ENCODE results near the gene SLC35G3.
"Not testable (repeated sequence)": the region's sequence is repeated elsewhere in the genome, so short reads cannot be mapped to it uniquely, and the experiment has no call there.

SLC35G3 gene

GRCh38 chr17:35189291-35189690, 4.9 kb downstream of the SLC35G3 start:
- Mint-ChIP-seq H3K36me3 (ENCODE audit: low read depth) (no peaks in the 10 kb centered on the region), H3K4me1 (ENCODE audit: low read depth) (peaks cover 32% of the 10 kb centered on the region), H3K4me3 (no peak overlapping the region), H3K9me3 (peaks cover 8% of the 10 kb centered on the region), H3K27ac (no peak overlapping the region), H3K27me3 (peaks cover 29% of the 10 kb centered on the region)
- intact Hi-C loops (cut with micrococcal nuclease): loop anchor here (5.0 kb wide), 1 partner anchor 53 kb away; the partner anchor contains the start of gene SLFN5

- H3K36me3 Mint-ChIP-seq (ENCODE audit: low read depth): no peaks in the 10 kb centered on the region
- H3K4me1 Mint-ChIP-seq (ENCODE audit: low read depth): peaks cover 32% of the 10 kb centered on the region
- no peak overlapping the region for H3K27ac Mint-ChIP-seq
- peaks cover 32% of the 10 kb centered on the region for H3K27me3 Mint-ChIP-seq
- intact Hi-C loops (cut with micrococcal nuclease): loop anchor here (5.0 kb wide), 1 partner anchor 54 kb away; the partner anchor contains the start of gene SLFN5
- no peak overlapping the region for H3K4me3 Mint-ChIP-seq
- H3K9me3 Mint-ChIP-seq: peaks cover 8% of the 10 kb centered on the region
Observed at GRCh38 chr17:35188111-35188510, 6.1 kb downstream of the SLC35G3 start.

DNA sequence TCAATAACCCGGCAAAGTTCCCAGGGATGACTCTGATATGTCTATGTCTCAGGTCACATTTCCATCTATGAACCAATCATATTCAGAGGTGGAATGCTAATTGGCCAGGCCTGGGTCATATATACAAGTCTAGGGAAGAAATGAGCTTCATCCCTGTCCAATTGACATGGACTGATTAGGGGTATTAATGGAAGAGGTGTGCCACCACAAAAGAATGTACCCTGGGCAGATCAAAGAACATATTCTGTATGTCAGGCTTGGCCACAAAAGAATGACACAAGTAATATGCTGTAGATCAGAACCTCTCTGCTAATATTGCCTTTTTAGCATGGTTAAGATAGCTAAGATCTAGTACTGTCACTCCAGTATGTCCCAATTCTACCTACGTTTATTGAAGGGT, 6.7 kb downstream of the SLC35G3 start:
- H3K36me3 Mint-ChIP-seq (ENCODE audit: low read depth): no peaks in the 10 kb centered on the region
- intact Hi-C loops (cut with micrococcal nuclease): loop anchor here (5.0 kb wide), 1 partner anchor 55 kb away; the partner anchor contains the start of gene SLFN5
- peaks cover 32% of the 10 kb centered on the region for H3K4me1 Mint-ChIP-seq (ENCODE audit: low read depth)
- no peak overlapping the region for H3K27ac Mint-ChIP-seq
- peaks cover 33% of the 10 kb centered on the region for H3K27me3 Mint-ChIP-seq
- no peak overlapping the region for H3K4me3 Mint-ChIP-seq
- H3K9me3 Mint-ChIP-seq: peaks cover 8% of the 10 kb centered on the region

DNA sequence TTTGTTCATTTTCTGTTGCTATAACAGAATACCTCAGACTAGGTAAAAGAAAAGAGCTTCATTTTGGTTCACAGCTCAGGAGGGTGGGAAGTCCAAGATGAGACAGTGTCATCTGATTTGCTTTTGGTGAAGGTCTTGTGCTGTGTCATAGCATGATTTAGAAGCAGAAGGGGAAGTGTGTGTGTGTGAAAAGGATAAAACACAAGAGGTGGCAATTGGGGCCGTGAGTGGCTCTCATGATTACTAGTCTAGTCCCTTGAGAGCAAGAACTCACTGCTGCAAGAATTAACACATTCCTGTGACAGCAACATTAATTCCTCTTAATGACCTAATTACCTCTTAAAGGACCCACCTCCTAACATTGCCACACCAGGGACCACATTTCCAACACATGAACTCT, 8.3 kb downstream of the SLC35G3 start:
- H3K4me3 Mint-ChIP-seq: no peak overlapping the region
- H3K9me3 Mint-ChIP-seq: peaks cover 8% of the 10 kb centered on the region
- peaks cover 29% of the 10 kb centered on the region for H3K27me3 Mint-ChIP-seq
- H3K4me1 Mint-ChIP-seq (ENCODE audit: low read depth): peaks cover 32% of the 10 kb centered on the region
- H3K27ac Mint-ChIP-seq: no peak overlapping the region
- intact Hi-C loops (cut with micrococcal nuclease): loop anchor here (5.0 kb wide), 1 partner anchor 56 kb away; the partner anchor contains the start of gene SLFN5
- H3K36me3 Mint-ChIP-seq (ENCODE audit: low read depth): no peaks in the 10 kb centered on the region

GRCh38 chr17:35184274-35184673, 9.9 kb downstream of the SLC35G3 start:
- Mint-ChIP-seq H3K9me3 (peaks cover 8% of the 10 kb centered on the region), H3K4me1 (ENCODE audit: low read depth) (peaks cover 32% of the 10 kb centered on the region), H3K27ac (no peak overlapping the region), H3K27me3 (peaks cover 27% of the 10 kb centered on the region), H3K4me3 (no peak overlapping the region), H3K36me3 (ENCODE audit: low read depth) (no peaks in the 10 kb centered on the region)
- intact Hi-C loops (cut with micrococcal nuclease): no loop called here

DNA sequence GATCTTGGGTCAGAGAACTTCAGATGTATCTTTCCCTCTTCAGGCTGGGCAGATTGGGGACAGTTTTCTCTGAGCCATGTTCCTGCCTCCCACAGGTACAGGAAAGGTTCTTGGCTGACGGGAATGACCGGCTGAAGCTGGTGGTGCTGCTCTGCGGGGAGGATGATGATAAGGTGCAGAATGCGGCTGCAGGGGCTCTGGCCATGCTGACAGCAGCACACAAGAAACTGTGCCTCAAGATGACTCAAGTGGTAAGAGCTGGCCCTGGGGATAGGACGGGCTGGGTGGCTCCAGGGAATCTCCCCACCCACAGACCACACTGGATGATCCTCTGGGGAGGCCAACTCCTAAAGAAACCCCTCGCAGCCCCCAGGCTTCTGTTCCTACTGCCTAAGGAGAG, 10.9 kb downstream of the SLC35G3 start:
- peaks cover 27% of the 10 kb centered on the region for H3K27me3 Mint-ChIP-seq
- intact Hi-C loops (cut with micrococcal nuclease): no loop called here
- no peak overlapping the region for H3K4me3 Mint-ChIP-seq
- no peaks in the 10 kb centered on the region for H3K36me3 Mint-ChIP-seq (ENCODE audit: low read depth)
- peaks cover 28% of the 10 kb centered on the region for H3K4me1 Mint-ChIP-seq (ENCODE audit: low read depth)
- peaks cover 8% of the 10 kb centered on the region for H3K9me3 Mint-ChIP-seq
- no peak overlapping the region for H3K27ac Mint-ChIP-seq

GRCh38 chr17:35179379-35179778, 14.8 kb downstream of the SLC35G3 start:
- not testable (repeated sequence) for H3K27ac Mint-ChIP-seq, H3K9me3 Mint-ChIP-seq

DNA sequence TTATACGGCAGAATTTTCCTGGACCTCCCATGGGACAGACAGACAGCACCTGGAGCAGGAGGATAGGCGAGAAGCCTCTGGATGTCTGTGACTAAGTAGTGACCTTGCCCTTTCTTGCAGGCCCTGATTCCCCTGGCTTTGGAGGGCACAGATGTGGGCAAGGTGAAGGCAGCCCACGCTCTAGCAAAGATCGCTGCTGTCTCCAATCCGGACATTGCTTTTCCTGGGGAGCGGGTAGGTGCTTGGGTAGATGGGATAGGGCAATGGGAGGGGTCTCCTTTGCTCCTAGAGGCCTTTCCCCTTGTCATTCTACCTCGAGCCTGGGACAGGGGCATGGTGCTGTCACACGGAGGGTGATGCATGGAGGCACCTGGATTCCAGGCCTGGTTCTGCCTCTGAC, 17.3 kb downstream of the SLC35G3 start:
- intact Hi-C loops (cut with micrococcal nuclease): no loop called here
- Mint-ChIP-seq H3K36me3 (ENCODE audit: low read depth) (no peaks in the 10 kb centered on the region), H3K4me3 (no peak overlapping the region), H3K9me3 (no peaks in the 10 kb centered on the region), H3K27me3 (peaks cover 17% of the 10 kb centered on the region), H3K27ac (no peak overlapping the region), H3K4me1 (ENCODE audit: low read depth) (no peaks in the 10 kb centered on the region)

More at GRCh38 chr17:35179379-35179778, 14.8 kb downstream of the SLC35G3 start:
- peaks cover 32% of the 10 kb centered on the region for H3K27me3 Mint-ChIP-seq
- H3K4me1 Mint-ChIP-seq (ENCODE audit: low read depth); H3K36me3 Mint-ChIP-seq (ENCODE audit: low read depth); intact Hi-C loops (cut with micrococcal nuclease); H3K4me3 Mint-ChIP-seq: not testable (repeated sequence)

DNA sequence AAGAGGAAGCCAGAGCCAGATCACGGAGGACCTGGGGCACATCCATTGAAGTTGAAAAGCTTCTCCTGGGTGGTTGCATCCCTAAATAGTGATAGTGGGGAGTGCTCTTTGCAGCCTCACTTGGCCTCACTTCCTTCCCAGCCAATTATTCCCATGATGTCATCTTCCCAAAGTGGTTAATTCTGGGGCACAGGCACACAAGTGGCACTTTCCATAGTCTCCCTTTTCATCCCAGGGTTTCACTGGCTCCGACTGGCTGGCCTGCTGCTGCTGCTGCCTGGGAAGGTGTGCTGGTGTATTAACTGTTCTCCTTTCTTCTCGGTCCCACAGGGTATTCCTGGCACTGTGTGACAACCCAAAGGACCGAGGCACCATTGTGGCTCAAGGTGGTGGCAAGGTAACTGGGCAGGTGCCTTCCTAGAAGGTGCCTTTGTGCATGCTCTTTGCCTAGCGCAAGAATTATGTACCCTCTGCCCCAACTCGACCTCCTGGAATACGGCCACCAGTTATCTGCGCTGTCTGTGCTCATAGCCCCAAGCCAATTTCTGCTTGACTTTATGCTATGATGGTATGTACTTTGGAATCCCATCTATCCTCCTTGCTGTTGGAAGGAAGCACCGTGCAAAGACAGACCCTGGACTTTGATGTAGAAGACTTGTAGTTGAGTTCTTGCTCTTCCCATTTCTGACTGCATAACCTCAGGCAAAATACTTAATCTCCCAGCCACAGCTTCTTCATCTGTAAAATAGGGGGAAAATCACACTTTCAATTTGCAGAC, 18.4 kb downstream of the SLC35G3 start:
- Mint-ChIP-seq H3K4me1 (ENCODE audit: low read depth) (no peaks in the 10 kb centered on the region), H3K27me3 (peaks cover 15% of the 10 kb centered on the region), H3K27ac (no peak overlapping the region), H3K36me3 (ENCODE audit: low read depth) (no peaks in the 10 kb centered on the region), H3K9me3 (no peaks in the 10 kb centered on the region), H3K4me3 (no peak overlapping the region)
- intact Hi-C loops (cut with micrococcal nuclease): no loop called here

DNA sequence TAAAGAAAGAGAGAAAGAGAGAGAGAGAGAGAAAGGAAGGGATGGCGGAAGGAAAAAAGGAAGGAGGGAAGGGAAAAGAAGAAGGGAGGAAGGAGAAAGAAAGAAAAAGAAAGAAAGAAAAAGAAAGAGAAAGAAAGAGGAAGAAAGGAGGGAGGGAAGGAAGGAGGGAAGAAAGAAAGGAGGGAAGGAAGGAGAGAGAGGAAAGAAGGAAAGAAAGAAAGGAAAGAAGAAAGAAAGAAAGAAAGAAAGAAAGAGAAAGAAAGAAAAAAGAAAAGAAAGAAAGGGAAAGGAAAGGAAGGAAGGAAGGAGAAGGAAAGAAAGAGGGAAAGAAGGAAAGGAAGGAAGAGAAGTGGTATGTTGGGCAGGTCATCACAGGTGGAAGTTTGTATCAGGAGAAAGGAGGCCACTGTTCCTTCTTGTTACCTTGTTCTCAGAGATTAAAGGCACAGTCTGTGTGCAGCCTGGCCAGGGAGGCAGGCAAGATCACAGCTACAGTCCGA, 19.3 kb downstream of the SLC35G3 start:
- intact Hi-C loops (cut with micrococcal nuclease): no loop called here
- Mint-ChIP-seq H3K4me3 (no peak overlapping the region), H3K36me3 (ENCODE audit: low read depth) (no peaks in the 10 kb centered on the region), H3K4me1 (ENCODE audit: low read depth) (no peaks in the 10 kb centered on the region), H3K27me3 (peaks cover 15% of the 10 kb centered on the region), H3K27ac (no peak overlapping the region), H3K9me3 (no peaks in the 10 kb centered on the region)

- not testable (repeated sequence) for H3K27ac Mint-ChIP-seq; H3K4me3 Mint-ChIP-seq; H3K9me3 Mint-ChIP-seq; H3K36me3 Mint-ChIP-seq (ENCODE audit: low read depth); H3K4me1 Mint-ChIP-seq (ENCODE audit: low read depth)
- peaks cover 16% of the 10 kb centered on the region for H3K27me3 Mint-ChIP-seq
- intact Hi-C loops (cut with micrococcal nuclease): loop anchor here (2.0 kb wide), 1 partner anchor 360 kb away; no protein-coding TSS in a partner anchor
Observed at GRCh38 chr17:35172321-35172720, 21.9 kb downstream of the SLC35G3 start.

DNA sequence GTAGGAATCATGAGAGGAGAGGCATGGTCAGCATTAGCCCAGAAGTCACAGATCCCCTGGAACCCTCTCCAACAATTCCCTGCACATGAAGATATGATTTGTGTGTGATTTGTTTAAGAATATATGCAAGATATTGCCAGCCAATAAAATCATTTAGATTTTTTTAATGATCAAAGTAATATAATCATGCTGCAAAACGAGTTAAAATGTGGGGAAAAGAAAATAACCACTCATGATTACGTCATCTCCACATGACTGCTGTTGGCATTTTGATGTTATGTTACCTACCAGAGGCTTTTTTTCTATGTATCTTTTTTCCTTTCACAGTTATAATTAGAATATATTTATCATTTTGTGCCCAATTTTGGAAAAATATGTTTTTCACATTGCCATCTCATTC, 22.4 kb downstream of the SLC35G3 start:
- H3K4me1 Mint-ChIP-seq (ENCODE audit: low read depth): no peaks in the 10 kb centered on the region
- intact Hi-C loops (cut with micrococcal nuclease): loop anchor here (2.0 kb wide), 1 partner anchor 361 kb away; no protein-coding TSS in a partner anchor
- no peak overlapping the region for H3K4me3 Mint-ChIP-seq
- peaks cover 17% of the 10 kb centered on the region for H3K27me3 Mint-ChIP-seq
- no peaks in the 10 kb centered on the region for H3K9me3 Mint-ChIP-seq
- H3K36me3 Mint-ChIP-seq (ENCODE audit: low read depth): no peaks in the 10 kb centered on the region
- no peak overlapping the region for H3K27ac Mint-ChIP-seq

DNA sequence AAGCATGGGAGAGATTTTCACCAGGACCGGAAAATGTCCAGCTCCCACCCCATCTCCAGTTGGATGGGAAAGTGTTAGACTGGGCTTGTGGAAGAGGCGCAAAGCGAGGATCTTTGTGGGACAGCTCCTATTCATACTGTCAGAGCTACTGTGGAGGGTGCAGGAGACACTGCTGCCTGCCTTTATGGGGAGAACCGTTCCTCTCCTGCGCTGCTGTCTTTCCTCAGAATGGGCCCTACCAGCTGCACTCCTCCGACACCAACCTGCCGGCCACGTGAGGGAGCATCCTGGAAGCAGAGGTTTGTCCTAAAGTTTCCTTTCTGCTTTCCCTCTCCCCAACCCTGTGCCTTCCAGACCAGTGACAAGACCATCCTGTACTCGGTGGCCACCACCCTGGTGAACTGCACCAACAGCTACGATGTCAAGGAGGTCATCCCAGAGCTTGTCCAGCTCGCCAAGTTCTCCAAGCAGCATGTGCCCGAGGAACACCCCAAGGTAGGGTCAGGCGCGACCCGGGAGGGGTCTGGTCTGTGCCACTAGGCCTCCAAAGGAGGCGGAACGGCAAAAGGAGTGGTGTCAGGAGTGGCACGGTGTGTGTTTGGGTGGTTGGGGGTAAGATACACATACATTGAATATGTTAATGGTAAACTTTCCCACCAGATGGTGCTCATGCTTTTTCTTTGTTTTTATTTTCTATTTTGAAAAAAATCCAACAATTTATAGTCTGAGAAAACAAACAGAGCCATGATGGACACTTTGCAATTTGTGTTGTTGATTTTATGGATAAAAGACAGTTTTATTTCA, 23.0 kb downstream of the SLC35G3 start:
- no peak overlapping the region for H3K4me3 Mint-ChIP-seq
- H3K4me1 Mint-ChIP-seq (ENCODE audit: low read depth): no peaks in the 10 kb centered on the region

GRCh38 chr17:35169835-35170363, 24.3 kb downstream of the SLC35G3 start:
- intact Hi-C loops (cut with micrococcal nuclease): no loop called here
- Mint-ChIP-seq H3K4me3 (no peak overlapping the region), H3K27ac (no peak overlapping the region), H3K9me3 (no peaks in the 10 kb centered on the region), H3K4me1 (ENCODE audit: low read depth) (no peaks in the 10 kb centered on the region), H3K27me3 (peaks cover 16% of the 10 kb centered on the region), H3K36me3 (ENCODE audit: low read depth) (no peaks in the 10 kb centered on the region)

More for the DNA sequence above, 23.0 kb downstream of the SLC35G3 start:
- H3K9me3 Mint-ChIP-seq: no peaks in the 10 kb centered on the region
- no peak overlapping the region for H3K27ac Mint-ChIP-seq
- no peaks in the 10 kb centered on the region for H3K36me3 Mint-ChIP-seq (ENCODE audit: low read depth)
- intact Hi-C loops (cut with micrococcal nuclease): no loop called here
- H3K27me3 Mint-ChIP-seq: peaks cover 22% of the 10 kb centered on the region
